ENCODE results near the gene YJEFN3.

YJEFN3 gene

GRCh38 chr19:19533841-19534240 is 5.1 kb downstream of the YJEFN3 start:
- Histone ChIP-seq H3K27me3 (ENCODE audit: insufficient read depth, low read length) (no peaks in the 10 kb centered on the region), H3K4me3 (ENCODE audit: low read depth, low read length, poor library complexity, severe bottlenecking) (no peak overlapping the region), H3K4me1 (ENCODE audit: insufficient read depth, low read length, severe bottlenecking) (peaks cover 16% of the 10 kb centered on the region), H3K9me3 (ENCODE audit: low read length) (no peaks in the 10 kb centered on the region), H2AFZ (ENCODE audit: low read length) (no peak overlapping the region), H3K4me2 (ENCODE audit: low read length) (no peak overlapping the region), H4K20me1 (ENCODE audit: insufficient read depth, low read length) (no peaks in the 10 kb centered on the region), H3K9ac (ENCODE audit: low read length) (no peak overlapping the region), H3F3A (ENCODE audit: insufficient read depth, low read length) (no peaks in the 10 kb centered on the region; the same call in 1 of the 2 replicates), H3K9me2 (ENCODE audit: low read depth, low read length) (no peaks in the 10 kb centered on the region), H3K79me2 (ENCODE audit: insufficient read depth, low read length) (no peaks in the 10 kb centered on the region), H3K36me3 (ENCODE audit: insufficient read depth, low read length) (peaks cover 10% of the 10 kb centered on the region), H3K27ac (ENCODE audit: low read depth, low read length, poor library complexity, severe bottlenecking) (no peak overlapping the region)
- TF ChIP-seq EZH2 (IDR thresholded peaks at IDR 0.05; ENCODE audit: borderline replicate concordance, low read length): no peak
- TF ChIP-seq CTCF (IDR thresholded peaks at IDR 0.05; ENCODE audit: low read length): no peak

GRCh38 chr19:19534556-19535265 is 6.0 kb downstream of the YJEFN3 start:
- Histone ChIP-seq H3K9ac (ENCODE audit: low read length) (no peak overlapping the region), H3K27me3 (ENCODE audit: insufficient read depth, low read length) (no peaks in the 10 kb centered on the region), H3K36me3 (ENCODE audit: insufficient read depth, low read length) (peaks cover 1% of the 10 kb centered on the region), H3K4me2 (ENCODE audit: low read length) (no peak overlapping the region), H3F3A (ENCODE audit: insufficient read depth, low read length) (no peaks in the 10 kb centered on the region; the same call in 1 of the 2 replicates), H3K9me3 (ENCODE audit: low read length) (no peaks in the 10 kb centered on the region), H4K20me1 (ENCODE audit: insufficient read depth, low read length) (no peaks in the 10 kb centered on the region), H3K4me3 (ENCODE audit: low read depth, low read length, poor library complexity, severe bottlenecking) (no peak overlapping the region), H3K27ac (ENCODE audit: low read depth, low read length, poor library complexity, severe bottlenecking) (no peak overlapping the region), H3K9me2 (ENCODE audit: low read depth, low read length) (no peaks in the 10 kb centered on the region), H3K4me1 (ENCODE audit: insufficient read depth, low read length, severe bottlenecking) (peaks cover 16% of the 10 kb centered on the region), H3K79me2 (ENCODE audit: insufficient read depth, low read length) (no peaks in the 10 kb centered on the region), H2AFZ (ENCODE audit: low read length) (no peak overlapping the region)
- TF ChIP-seq EZH2 (IDR thresholded peaks at IDR 0.05; ENCODE audit: borderline replicate concordance, low read length) (no peak), CTCF (IDR thresholded peaks at IDR 0.05; ENCODE audit: low read length) (no peak)

DNA sequence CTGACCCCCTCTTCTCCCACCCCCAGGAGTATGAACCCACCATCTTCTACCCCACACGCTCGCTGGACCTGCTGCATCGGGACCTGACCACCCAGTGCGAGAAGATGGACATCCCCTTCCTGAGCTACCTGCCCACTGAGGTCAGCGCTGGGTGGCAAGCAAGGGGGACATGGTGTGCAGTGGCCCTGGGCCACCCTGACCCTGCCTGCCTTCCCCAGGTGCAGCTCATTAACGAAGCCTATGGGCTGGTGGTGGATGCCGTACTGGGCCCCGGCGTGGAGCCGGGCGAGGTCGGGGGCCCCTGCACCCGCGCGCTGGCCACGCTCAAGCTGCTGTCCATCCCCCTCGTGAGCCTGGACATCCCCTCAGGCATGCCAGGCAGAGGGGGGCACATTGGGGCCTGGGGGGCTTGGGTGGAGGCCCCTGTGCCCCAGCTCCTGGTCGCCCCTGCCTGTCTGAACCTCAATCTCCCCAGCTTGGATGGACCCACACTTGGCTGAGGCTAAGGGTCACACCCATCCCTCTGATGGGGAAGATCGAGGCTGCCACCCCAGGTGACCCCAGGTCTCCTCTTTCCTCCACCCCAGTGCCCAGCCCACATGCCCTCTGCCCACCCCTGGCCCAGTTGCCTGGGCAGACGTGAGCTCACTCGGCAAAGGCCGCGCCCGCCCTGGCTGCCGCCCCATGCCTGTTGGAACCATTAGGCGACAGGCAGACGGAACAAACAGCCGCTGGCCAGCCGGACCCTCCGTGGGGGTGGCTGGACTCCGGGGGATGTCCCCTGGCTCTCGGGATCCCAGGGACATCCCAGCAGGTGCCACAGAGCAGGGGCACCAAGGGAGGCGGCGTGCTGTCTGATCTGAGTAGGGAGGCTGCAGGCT is 6.8 kb downstream of the YJEFN3 start:
- Histone ChIP-seq H2AFZ (ENCODE audit: low read length) (no peak overlapping the region), H3K36me3 (ENCODE audit: insufficient read depth, low read length) (no peaks in the 10 kb centered on the region; the same call in none of the 2 replicates), H3K27me3 (ENCODE audit: insufficient read depth, low read length) (no peaks in the 10 kb centered on the region), H3K4me1 (ENCODE audit: insufficient read depth, low read length, severe bottlenecking) (peaks cover 16% of the 10 kb centered on the region), H3F3A (ENCODE audit: insufficient read depth, low read length) (no peaks in the 10 kb centered on the region), H3K9me2 (ENCODE audit: low read depth, low read length) (no peaks in the 10 kb centered on the region), H3K4me2 (ENCODE audit: low read length) (no peak overlapping the region), H4K20me1 (ENCODE audit: insufficient read depth, low read length) (no peaks in the 10 kb centered on the region), H3K4me3 (ENCODE audit: low read depth, low read length, poor library complexity, severe bottlenecking) (no peak overlapping the region), H3K79me2 (ENCODE audit: insufficient read depth, low read length) (no peaks in the 10 kb centered on the region), H3K9me3 (ENCODE audit: low read length) (no peaks in the 10 kb centered on the region), H3K9ac (ENCODE audit: low read length) (no peak overlapping the region), H3K27ac (ENCODE audit: low read depth, low read length, poor library complexity, severe bottlenecking) (no peak overlapping the region)
- TF ChIP-seq CTCF (IDR thresholded peaks at IDR 0.05; ENCODE audit: low read length) (no peak), EZH2 (IDR thresholded peaks at IDR 0.05; ENCODE audit: borderline replicate concordance, low read length) (no peak)

Data from OCI-LY1 (cell line).